ENCODE results near the gene FUS.

GRCh38 chr16:31229501-31229900, 49.6 kb downstream of the FUS start:
- TF ChIP-seq SP1 (IDR thresholded peaks at IDR 0.05), result no peak
- no peak for TF ChIP-seq FOXK2 (IDR thresholded peaks at IDR 0.05)
- no peak for TF ChIP-seq TARDBP (IDR thresholded peaks at IDR 0.05)
- TF ChIP-seq L3MBTL2 (conservative IDR thresholded peaks at IDR 0.05), result no peak
- no peak for TF ChIP-seq FOXM1 (IDR thresholded peaks at IDR 0.05; ENCODE audit: borderline replicate concordance)
- TF ChIP-seq BHLHE40 (IDR thresholded peaks at IDR 0.05; ENCODE audit: borderline replicate concordance), result no peak
